Measurements from ENCODE around the gene SPATA3. TPM values are rescaled to one million over a fixed set of nuclear protein-coding genes. Genes with fewer than 3 reads are reported as not detected.
"Not testable (repeated sequence)": the region's sequence is repeated elsewhere in the genome, so short reads cannot be mapped to it uniquely, and the experiment has no call there.

Gene SPATA3
- total RNA-seq, 1 donor = not detected

GRCh38 chr2:230958820-230959756 is 36.8 kb upstream of the SPATA3 start:
- H3K27me3 ChIP-seq (ENCODE audit: insufficient read depth, low read length) = peaks cover 51% of the 10 kb centered on the region
- no peaks in the 10 kb centered on the region for H3K9me3 ChIP-seq (ENCODE audit: low read depth, low read length)
- no peak overlapping the region for H3K4me3 ChIP-seq (ENCODE audit: low read length)
- peaks cover 12% of the 10 kb centered on the region for H3K4me1 ChIP-seq (ENCODE audit: insufficient read depth, low read length)

- H3K4me1 ChIP-seq (ENCODE audit: insufficient read depth, low read length) = peaks cover 11% of the 10 kb centered on the region
- peaks cover 48% of the 10 kb centered on the region for H3K27me3 ChIP-seq (ENCODE audit: insufficient read depth, low read length)
- H3K4me3 ChIP-seq (ENCODE audit: low read length) = no peak overlapping the region
- no peaks in the 10 kb centered on the region for H3K9me3 ChIP-seq (ENCODE audit: low read depth, low read length)
Observed at GRCh38 chr2:230960026-230960425, 35.9 kb upstream of the SPATA3 start.

DNA sequence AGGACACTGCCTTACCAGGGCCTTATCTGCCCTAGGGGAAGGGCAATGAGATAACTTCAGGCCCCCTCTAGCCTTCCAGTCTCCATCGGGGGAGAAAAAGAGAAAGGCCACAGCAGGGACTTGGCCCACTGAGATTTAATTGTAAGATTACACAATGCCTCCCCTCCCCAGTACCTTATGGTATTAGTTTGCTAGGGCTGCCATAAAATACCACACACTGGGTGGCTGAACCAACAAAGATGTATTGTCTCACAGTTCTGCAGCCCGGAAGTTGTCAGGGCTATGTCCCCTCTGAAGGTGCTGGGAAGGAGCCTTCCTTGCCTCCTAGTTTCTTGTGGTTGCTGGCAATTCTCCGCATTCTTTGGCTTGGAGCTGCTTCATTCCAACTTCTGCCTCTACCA is 34.8 kb upstream of the SPATA3 start:
- Histone ChIP-seq H3K4me1 (ENCODE audit: insufficient read depth, low read length) (peaks cover 11% of the 10 kb centered on the region), H3K27me3 (ENCODE audit: insufficient read depth, low read length) (peaks cover 38% of the 10 kb centered on the region), H3K9me3 (ENCODE audit: low read depth, low read length) (no peaks in the 10 kb centered on the region), H3K4me3 (ENCODE audit: low read length) (no peak overlapping the region)

- Histone ChIP-seq H3K4me3 (ENCODE audit: low read length) (no peak overlapping the region), H3K4me1 (ENCODE audit: insufficient read depth, low read length) (no peaks in the 10 kb centered on the region), H3K9me3 (ENCODE audit: low read depth, low read length) (no peaks in the 10 kb centered on the region), H3K27me3 (ENCODE audit: insufficient read depth, low read length) (peaks cover 8% of the 10 kb centered on the region)
Observed at GRCh38 chr2:230964136-230964730, 31.7 kb upstream of the SPATA3 start.

DNA sequence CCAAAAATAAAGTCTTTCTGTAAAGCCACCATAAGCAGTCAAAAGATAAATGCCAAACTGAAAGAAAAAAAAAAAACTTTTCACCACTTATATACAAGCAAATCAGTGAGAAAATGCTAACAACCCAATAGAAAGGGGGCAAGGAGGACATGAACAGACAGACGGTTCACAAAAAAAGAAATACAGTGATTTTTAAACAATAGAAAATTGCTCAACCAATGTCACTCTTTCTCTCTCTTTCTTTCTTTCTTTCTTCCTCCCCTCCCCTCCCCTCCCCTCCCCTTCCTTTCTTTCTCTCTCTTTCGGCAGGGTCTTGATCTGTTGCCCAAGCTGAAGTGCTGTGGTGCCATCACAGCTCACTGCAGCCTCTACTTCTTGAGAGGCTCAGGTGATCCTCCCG is 28.8 kb upstream of the SPATA3 start:
- no peaks in the 10 kb centered on the region for H3K9me3 ChIP-seq (ENCODE audit: low read depth, low read length)
- no peaks in the 10 kb centered on the region for H3K4me1 ChIP-seq (ENCODE audit: insufficient read depth, low read length)
- no peak overlapping the region for H3K4me3 ChIP-seq (ENCODE audit: low read length)
- no peaks in the 10 kb centered on the region for H3K27me3 ChIP-seq (ENCODE audit: insufficient read depth, low read length)

DNA sequence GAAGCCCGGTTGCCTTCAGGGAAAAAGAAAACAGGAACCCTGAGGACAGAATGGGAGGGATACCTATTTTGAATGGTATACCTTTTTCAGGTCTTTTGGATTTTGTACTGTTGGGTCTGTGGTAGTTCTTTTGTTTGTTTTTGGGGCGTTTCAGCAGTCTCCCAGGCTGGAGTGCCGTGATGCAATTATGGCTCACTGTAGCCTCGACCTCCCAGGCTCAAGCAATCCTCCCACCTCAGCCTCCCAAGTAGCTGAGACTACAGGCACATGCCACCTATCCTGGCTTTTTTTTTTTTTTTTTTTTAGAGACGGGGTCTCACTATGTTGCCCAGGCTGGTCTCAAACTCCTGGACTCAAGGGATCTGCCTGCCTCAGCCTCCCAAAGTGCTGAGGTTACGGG is 27.6 kb upstream of the SPATA3 start:
- not testable (repeated sequence) for H3K27me3 ChIP-seq (ENCODE audit: insufficient read depth, low read length); H3K4me1 ChIP-seq (ENCODE audit: insufficient read depth, low read length); H3K9me3 ChIP-seq (ENCODE audit: low read depth, low read length); H3K4me3 ChIP-seq (ENCODE audit: low read length)

DNA sequence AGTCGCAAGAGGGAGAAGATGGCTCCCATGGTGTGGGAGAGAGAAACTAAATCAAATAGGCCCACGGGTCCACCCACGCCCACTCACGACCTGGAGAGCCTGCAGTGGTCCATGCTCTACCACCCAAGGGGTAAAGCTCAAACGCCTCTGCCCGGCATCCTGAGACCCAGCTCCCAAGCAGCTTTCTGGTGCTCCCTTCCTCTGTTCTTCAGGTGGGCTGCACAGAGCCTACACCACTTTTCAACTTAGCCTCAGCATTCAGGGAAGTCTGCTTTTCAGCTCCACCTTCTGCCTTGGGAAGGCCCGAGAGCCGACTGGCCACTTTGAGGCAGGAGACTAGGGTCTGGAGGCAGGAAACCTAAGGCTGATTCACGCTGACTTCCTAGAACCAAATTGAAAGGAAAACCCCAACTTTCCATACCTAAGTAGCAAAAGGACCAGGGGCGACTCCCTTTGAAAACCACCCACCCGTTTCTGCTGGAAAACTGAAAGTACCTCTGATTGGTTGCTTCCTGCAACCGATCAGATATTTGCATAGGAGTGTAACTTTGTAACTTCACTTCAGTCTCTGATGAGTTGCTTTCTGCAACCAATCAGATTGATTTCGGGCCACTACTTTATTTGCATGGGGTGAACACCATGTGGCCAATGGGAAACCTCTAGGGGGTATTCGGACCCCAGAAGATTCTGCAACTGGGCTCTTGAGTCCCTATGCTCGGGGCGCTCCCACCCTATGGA is 26.8 kb upstream of the SPATA3 start:
- Histone ChIP-seq H3K4me1 (ENCODE audit: insufficient read depth, low read length) (peaks cover 7% of the 10 kb centered on the region), H3K27me3 (ENCODE audit: insufficient read depth, low read length) (no peaks in the 10 kb centered on the region), H3K4me3 (ENCODE audit: low read length) (no peak overlapping the region), H3K9me3 (ENCODE audit: low read depth, low read length) (no peaks in the 10 kb centered on the region)

GRCh38 chr2:230969659-230970015 is 26.3 kb upstream of the SPATA3 start:
- Histone ChIP-seq H3K4me1 (ENCODE audit: insufficient read depth, low read length) (peaks cover 13% of the 10 kb centered on the region), H3K9me3 (ENCODE audit: low read depth, low read length) (no peaks in the 10 kb centered on the region), H3K4me3 (ENCODE audit: low read length) (no peak overlapping the region), H3K27me3 (ENCODE audit: insufficient read depth, low read length) (no peaks in the 10 kb centered on the region)

DNA sequence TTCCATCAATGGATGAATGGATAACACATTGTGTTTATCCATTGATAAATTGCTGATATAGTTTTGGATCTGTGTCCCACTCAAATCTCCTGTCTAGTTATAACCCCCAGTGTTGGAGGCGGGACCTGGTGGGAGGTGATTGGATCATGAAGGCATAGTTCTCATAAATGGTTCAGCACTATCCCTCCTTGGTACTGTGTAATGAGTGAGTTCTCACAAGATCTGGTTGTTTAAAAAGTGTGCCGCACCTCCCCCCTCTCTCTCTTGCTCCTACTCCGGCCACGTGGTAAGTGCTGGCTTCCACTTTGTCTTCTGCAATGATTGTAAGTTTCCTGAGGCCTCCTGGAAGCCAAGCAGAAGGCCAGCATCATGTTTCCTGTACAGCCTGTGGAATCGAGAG is 23.9 kb upstream of the SPATA3 start:
- Histone ChIP-seq H3K4me3 (ENCODE audit: low read length) (no peak overlapping the region), H3K4me1 (ENCODE audit: insufficient read depth, low read length) (peaks cover 17% of the 10 kb centered on the region), H3K27me3 (ENCODE audit: insufficient read depth, low read length) (no peaks in the 10 kb centered on the region), H3K9me3 (ENCODE audit: low read depth, low read length) (no peaks in the 10 kb centered on the region)

GRCh38 chr2:230974096-230974913 is 21.6 kb upstream of the SPATA3 start:
- Histone ChIP-seq H3K9me3 (ENCODE audit: low read depth, low read length) (no peaks in the 10 kb centered on the region), H3K4me1 (ENCODE audit: insufficient read depth, low read length) (peaks cover 17% of the 10 kb centered on the region)

GRCh38 chr2:230975927-230976326 is 20.0 kb upstream of the SPATA3 start:
- Histone ChIP-seq H3K27me3 (ENCODE audit: insufficient read depth, low read length) (no peaks in the 10 kb centered on the region), H3K9me3 (ENCODE audit: low read depth, low read length) (no peaks in the 10 kb centered on the region), H3K4me1 (ENCODE audit: insufficient read depth, low read length) (peaks cover 21% of the 10 kb centered on the region), H3K4me3 (ENCODE audit: low read length) (no peak overlapping the region)

More at GRCh38 chr2:230974096-230974913, 21.6 kb upstream of the SPATA3 start:
- no peak overlapping the region for H3K4me3 ChIP-seq (ENCODE audit: low read length)
- H3K27me3 ChIP-seq (ENCODE audit: insufficient read depth, low read length) = no peaks in the 10 kb centered on the region

GRCh38 chr2:230976671-230977171 is 19.2 kb upstream of the SPATA3 start:
- Histone ChIP-seq H3K4me1 (ENCODE audit: insufficient read depth, low read length) (peaks cover 26% of the 10 kb centered on the region), H3K9me3 (ENCODE audit: low read depth, low read length) (no peaks in the 10 kb centered on the region), H3K4me3 (ENCODE audit: low read length) (no peak overlapping the region), H3K27me3 (ENCODE audit: insufficient read depth, low read length) (no peaks in the 10 kb centered on the region)

GRCh38 chr2:230980468-230980867 is 15.5 kb upstream of the SPATA3 start:
- Histone ChIP-seq H3K27me3 (ENCODE audit: insufficient read depth, low read length) (no peaks in the 10 kb centered on the region), H3K9me3 (ENCODE audit: low read depth, low read length) (no peaks in the 10 kb centered on the region), H3K4me1 (ENCODE audit: insufficient read depth, low read length) (peaks cover 8% of the 10 kb centered on the region), H3K4me3 (ENCODE audit: low read length) (no peak overlapping the region)

DNA sequence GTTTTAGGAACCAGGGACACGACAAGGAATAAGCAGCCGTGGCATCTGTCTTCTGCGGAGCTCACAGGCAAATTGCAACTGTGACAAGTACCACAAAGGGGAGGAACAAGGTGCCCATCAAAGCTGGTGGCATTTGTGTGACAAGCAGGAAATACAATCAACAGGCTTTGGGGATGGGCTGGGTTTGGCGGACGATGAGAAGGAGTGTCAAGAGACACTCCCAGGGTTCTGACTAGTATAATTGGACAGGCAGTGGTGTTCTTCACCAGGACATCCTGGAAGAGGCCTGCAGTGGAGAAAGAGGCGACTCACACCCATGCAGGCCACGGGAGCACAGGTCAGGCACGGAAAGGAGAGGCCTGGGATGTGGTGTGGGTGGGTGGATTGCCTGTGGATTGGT is 14.2 kb upstream of the SPATA3 start:
- H3K9me3 ChIP-seq (ENCODE audit: low read depth, low read length) = no peaks in the 10 kb centered on the region
- H3K27me3 ChIP-seq (ENCODE audit: insufficient read depth, low read length) = peaks cover 1% of the 10 kb centered on the region
- H3K4me1 ChIP-seq (ENCODE audit: insufficient read depth, low read length) = peaks cover 9% of the 10 kb centered on the region
- H3K4me3 ChIP-seq (ENCODE audit: low read length) = no peak overlapping the region
